ENCODE measurements around the gene LRRTM1.

The LRRTM1 gene

GRCh38 chr2:80303909-80304837 lies at the start of gene LRRTM1:
TSS of gene LRRTM1 (minus strand) at chr2:80304752. CDS start at chr2:80303819, 933 bp downstream.
- peaks cover 20 to 34% of the 10 kb centered on the region in 2 donors for H3K27me3 ChIP-seq (ENCODE audit: control insufficient read depth in 1 of 2, insufficient read depth in 2 of 2, low read length in 2 of 2)
- H3K4me3 ChIP-seq (ENCODE audit: low read depth in 1 of 2, low read length in 2 of 2) = peak within 1 kb of the TSS; percentile 25 to 45
- H3K9ac ChIP-seq (ENCODE audit: low read length) = no peak within 1 kb of the TSS
- no peaks in the 10 kb centered on the region for H3K36me3 ChIP-seq (ENCODE audit: insufficient read depth, low read length)
- no peaks in the 10 kb centered on the region for H3K9me3 ChIP-seq (ENCODE audit: low read length)
- peaks cover 21% of the 10 kb centered on the region for H3K4me1 ChIP-seq (ENCODE audit: insufficient read depth, low read length)
- no peak within 1 kb of the TSS for H3K27ac ChIP-seq (ENCODE audit: low read depth, low read length)

- Histone ChIP-seq H3K27me3 (ENCODE audit: control insufficient read depth in 1 of 2, insufficient read depth in 2 of 2, low read length in 2 of 2) (no peaks in the 10 kb centered on the region), H3K27ac (ENCODE audit: low read depth, low read length) (no peak overlapping the region), H3K9ac (ENCODE audit: low read length) (no peak overlapping the region), H3K36me3 (ENCODE audit: insufficient read depth, low read length) (no peaks in the 10 kb centered on the region), H3K4me3 (ENCODE audit: low read depth in 1 of 2, low read length in 2 of 2) (no peak overlapping the region), H3K4me1 (ENCODE audit: insufficient read depth, low read length) (no peaks in the 10 kb centered on the region), H3K9me3 (ENCODE audit: low read length) (no peaks in the 10 kb centered on the region)
Measured at GRCh38 chr2:80351231-80351630, 46.7 kb upstream of the LRRTM1 start.

GRCh38 chr2:80348953-80349352 lies 44.4 kb upstream of the LRRTM1 start:
- Histone ChIP-seq H3K27me3 (ENCODE audit: control insufficient read depth in 1 of 2, insufficient read depth in 2 of 2, low read length in 2 of 2) (no peaks in the 10 kb centered on the region), H3K9ac (ENCODE audit: low read length) (no peak overlapping the region), H3K4me3 (ENCODE audit: low read depth in 1 of 2, low read length in 2 of 2) (no peak overlapping the region), H3K27ac (ENCODE audit: low read depth, low read length) (no peak overlapping the region), H3K4me1 (ENCODE audit: insufficient read depth, low read length) (no peaks in the 10 kb centered on the region), H3K36me3 (ENCODE audit: insufficient read depth, low read length) (no peaks in the 10 kb centered on the region), H3K9me3 (ENCODE audit: low read length) (no peaks in the 10 kb centered on the region)

- H3K27me3 ChIP-seq (ENCODE audit: control insufficient read depth in 1 of 2, insufficient read depth in 2 of 2, low read length in 2 of 2) = no peaks in the 10 kb centered on the region
- H3K27ac ChIP-seq (ENCODE audit: low read depth, low read length) = no peak overlapping the region
- H3K4me3 ChIP-seq (ENCODE audit: low read depth in 1 of 2, low read length in 2 of 2) = no peak overlapping the region
- H3K4me1 ChIP-seq (ENCODE audit: insufficient read depth, low read length) = no peaks in the 10 kb centered on the region
- no peaks in the 10 kb centered on the region for H3K9me3 ChIP-seq (ENCODE audit: low read length)
- no peak overlapping the region for H3K9ac ChIP-seq (ENCODE audit: low read length)
- H3K36me3 ChIP-seq (ENCODE audit: insufficient read depth, low read length) = no peaks in the 10 kb centered on the region
Measured at GRCh38 chr2:80348078-80348477, 43.5 kb upstream of the LRRTM1 start.

GRCh38 chr2:80340022-80340421 lies 35.5 kb upstream of the LRRTM1 start:
- no peaks in the 10 kb centered on the region for H3K9me3 ChIP-seq (ENCODE audit: low read length)
- no peaks in the 10 kb centered on the region for H3K36me3 ChIP-seq (ENCODE audit: insufficient read depth, low read length)
- H3K9ac ChIP-seq (ENCODE audit: low read length) = no peak overlapping the region
- no peaks in the 10 kb centered on the region for H3K27me3 ChIP-seq (ENCODE audit: control insufficient read depth in 1 of 2, insufficient read depth in 2 of 2, low read length in 2 of 2)
- H3K27ac ChIP-seq (ENCODE audit: low read depth, low read length) = no peak overlapping the region
- no peak overlapping the region for H3K4me3 ChIP-seq (ENCODE audit: low read depth in 1 of 2, low read length in 2 of 2)
- H3K4me1 ChIP-seq (ENCODE audit: insufficient read depth, low read length) = no peaks in the 10 kb centered on the region

- H3K4me1 ChIP-seq (ENCODE audit: insufficient read depth, low read length) = no peaks in the 10 kb centered on the region
- H3K9me3 ChIP-seq (ENCODE audit: low read length) = no peaks in the 10 kb centered on the region
- H3K27ac ChIP-seq (ENCODE audit: low read depth, low read length) = no peak overlapping the region
- H3K4me3 ChIP-seq (ENCODE audit: low read depth in 1 of 2, low read length in 2 of 2) = no peak overlapping the region
- no peaks in the 10 kb centered on the region for H3K36me3 ChIP-seq (ENCODE audit: insufficient read depth, low read length)
- H3K27me3 ChIP-seq (ENCODE audit: control insufficient read depth in 1 of 2, insufficient read depth in 2 of 2, low read length in 2 of 2) = no peaks in the 10 kb centered on the region
- no peak overlapping the region for H3K9ac ChIP-seq (ENCODE audit: low read length)
Measured at GRCh38 chr2:80338794-80339193, 34.2 kb upstream of the LRRTM1 start.

GRCh38 chr2:80335411-80335810 lies 30.9 kb upstream of the LRRTM1 start:
- no peaks in the 10 kb centered on the region for H3K27me3 ChIP-seq (ENCODE audit: control insufficient read depth in 1 of 2, insufficient read depth in 2 of 2, low read length in 2 of 2)
- H3K4me3 ChIP-seq (ENCODE audit: low read depth in 1 of 2, low read length in 2 of 2) = no peak overlapping the region
- H3K4me1 ChIP-seq (ENCODE audit: insufficient read depth, low read length) = no peaks in the 10 kb centered on the region
- H3K9ac ChIP-seq (ENCODE audit: low read length) = no peak overlapping the region
- H3K9me3 ChIP-seq (ENCODE audit: low read length) = no peaks in the 10 kb centered on the region
- no peaks in the 10 kb centered on the region for H3K36me3 ChIP-seq (ENCODE audit: insufficient read depth, low read length)
- H3K27ac ChIP-seq (ENCODE audit: low read depth, low read length) = no peak overlapping the region

GRCh38 chr2:80333886-80334285 lies 29.3 kb upstream of the LRRTM1 start:
- H3K36me3 ChIP-seq (ENCODE audit: insufficient read depth, low read length) = no peaks in the 10 kb centered on the region
- H3K9me3 ChIP-seq (ENCODE audit: low read length) = no peaks in the 10 kb centered on the region
- H3K27ac ChIP-seq (ENCODE audit: low read depth, low read length) = no peak overlapping the region
- H3K9ac ChIP-seq (ENCODE audit: low read length) = no peak overlapping the region
- no peaks in the 10 kb centered on the region for H3K27me3 ChIP-seq (ENCODE audit: control insufficient read depth in 1 of 2, insufficient read depth in 2 of 2, low read length in 2 of 2)
- H3K4me1 ChIP-seq (ENCODE audit: insufficient read depth, low read length) = no peaks in the 10 kb centered on the region
- no peak overlapping the region for H3K4me3 ChIP-seq (ENCODE audit: low read depth in 1 of 2, low read length in 2 of 2)

- Histone ChIP-seq H3K9me3 (ENCODE audit: low read length) (no peaks in the 10 kb centered on the region), H3K27ac (ENCODE audit: low read depth, low read length) (no peak overlapping the region), H3K9ac (ENCODE audit: low read length) (no peak overlapping the region), H3K27me3 (ENCODE audit: control insufficient read depth in 1 of 2, insufficient read depth in 2 of 2, low read length in 2 of 2) (no peaks in the 10 kb centered on the region), H3K4me1 (ENCODE audit: insufficient read depth, low read length) (no peaks in the 10 kb centered on the region), H3K36me3 (ENCODE audit: insufficient read depth, low read length) (no peaks in the 10 kb centered on the region), H3K4me3 (ENCODE audit: low read depth in 1 of 2, low read length in 2 of 2) (no peak overlapping the region)
Measured at GRCh38 chr2:80330527-80331450, 26.2 kb upstream of the LRRTM1 start.

GRCh38 chr2:80329491-80329890 lies 24.9 kb upstream of the LRRTM1 start:
- H3K9ac ChIP-seq (ENCODE audit: low read length) = no peak overlapping the region
- H3K4me3 ChIP-seq (ENCODE audit: low read depth in 1 of 2, low read length in 2 of 2) = no peak overlapping the region
- no peaks in the 10 kb centered on the region for H3K9me3 ChIP-seq (ENCODE audit: low read length)
- no peak overlapping the region for H3K27ac ChIP-seq (ENCODE audit: low read depth, low read length)
- H3K36me3 ChIP-seq (ENCODE audit: insufficient read depth, low read length) = no peaks in the 10 kb centered on the region
- H3K27me3 ChIP-seq (ENCODE audit: control insufficient read depth in 1 of 2, insufficient read depth in 2 of 2, low read length in 2 of 2) = no peaks in the 10 kb centered on the region
- no peaks in the 10 kb centered on the region for H3K4me1 ChIP-seq (ENCODE audit: insufficient read depth, low read length)

GRCh38 chr2:80328159-80328571 lies 23.6 kb upstream of the LRRTM1 start:
- no peak overlapping the region for H3K27ac ChIP-seq (ENCODE audit: low read depth, low read length)
- no peaks in the 10 kb centered on the region for H3K9me3 ChIP-seq (ENCODE audit: low read length)
- no peak overlapping the region for H3K4me3 ChIP-seq (ENCODE audit: low read depth in 1 of 2, low read length in 2 of 2)
- no peaks in the 10 kb centered on the region for H3K27me3 ChIP-seq (ENCODE audit: control insufficient read depth in 1 of 2, insufficient read depth in 2 of 2, low read length in 2 of 2)
- H3K4me1 ChIP-seq (ENCODE audit: insufficient read depth, low read length) = no peaks in the 10 kb centered on the region
- no peak overlapping the region for H3K9ac ChIP-seq (ENCODE audit: low read length)
- no peaks in the 10 kb centered on the region for H3K36me3 ChIP-seq (ENCODE audit: insufficient read depth, low read length)

All from muscle layer of colon (tissue), 2 donors.